Activated CD8-positive, alpha-beta memory T cell treated with anti-CD3 and anti-CD28 coated beads for 1 hour (primary cell): ENCODE data around the gene ENAM.
"Not testable (repeated sequence)": the region's sequence is repeated elsewhere in the genome, so short reads cannot be mapped to it uniquely, and the experiment has no call there.

Source experiments
- DNase-seq, 2 donors: peaks; one replicate each; pipeline ENCODE4 v3.0.0-alpha.2; 2020; ENCODE audit warnings: low read depth in 1 of 2; ENCODE audit errors: extremely low read depth in 1 of 2

The ENAM gene

DNA sequence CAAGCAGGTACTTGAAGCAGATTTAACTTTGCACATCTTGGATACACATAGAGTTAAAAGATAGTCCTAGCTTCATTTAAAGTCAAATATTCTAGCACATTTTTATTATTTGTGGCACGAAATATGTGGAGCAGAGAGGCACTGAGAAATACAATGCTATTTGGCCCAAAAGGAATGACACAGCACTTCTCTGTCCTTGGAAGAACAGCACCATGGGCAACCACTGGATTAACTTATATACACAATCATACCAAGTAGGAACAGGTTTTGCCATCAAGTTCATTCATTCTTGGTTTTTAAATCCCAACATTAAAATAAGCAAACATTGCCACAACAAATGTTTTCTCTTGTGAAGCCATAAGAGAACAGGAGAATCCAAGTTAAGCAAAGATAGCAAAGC is 924 bp upstream of the ENAM start:
- DNase-seq = no peak

GRCh38 chr4:70629469-70630090 is 1.0 kb downstream of the ENAM start:
- DNase-seq = no peak

DNA sequence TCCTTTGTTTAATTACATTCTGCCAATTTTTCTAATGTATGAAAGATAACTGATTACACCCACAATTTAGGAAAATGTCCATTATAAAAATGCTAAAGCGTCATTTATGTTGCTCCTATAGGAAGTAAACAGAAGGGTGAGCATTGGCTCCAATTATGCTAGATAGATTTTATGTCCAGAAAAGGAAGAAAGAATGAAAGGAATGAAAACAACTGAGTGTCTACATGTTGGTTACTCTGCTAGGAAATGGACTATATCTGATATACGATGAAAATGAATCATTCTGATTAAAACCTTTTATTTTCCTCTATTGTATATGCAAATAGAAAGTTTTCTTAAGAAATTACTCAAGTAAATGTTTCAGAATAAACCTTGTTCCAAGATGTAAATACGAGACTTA is 1.6 kb downstream of the ENAM start:
- no peak for DNase-seq

GRCh38 chr4:70632028-70632427 is 3.5 kb downstream of the ENAM start:
- no peak for DNase-seq

- no peak for DNase-seq
Observed at GRCh38 chr4:70634482-70634881, 5.9 kb downstream of the ENAM start.

- DNase-seq = no peak
Observed at GRCh38 chr4:70637239-70637913, 8.8 kb downstream of the ENAM start.

GRCh38 chr4:70640192-70640591 is 11.6 kb downstream of the ENAM start:
- DNase-seq = no peak

GRCh38 chr4:70650741-70651140 is 22.2 kb downstream of the ENAM start:
- DNase-seq = not testable (repeated sequence)

- DNase-seq = no peak
Observed at GRCh38 chr4:70651864-70652506, 23.4 kb downstream of the ENAM start.

DNA sequence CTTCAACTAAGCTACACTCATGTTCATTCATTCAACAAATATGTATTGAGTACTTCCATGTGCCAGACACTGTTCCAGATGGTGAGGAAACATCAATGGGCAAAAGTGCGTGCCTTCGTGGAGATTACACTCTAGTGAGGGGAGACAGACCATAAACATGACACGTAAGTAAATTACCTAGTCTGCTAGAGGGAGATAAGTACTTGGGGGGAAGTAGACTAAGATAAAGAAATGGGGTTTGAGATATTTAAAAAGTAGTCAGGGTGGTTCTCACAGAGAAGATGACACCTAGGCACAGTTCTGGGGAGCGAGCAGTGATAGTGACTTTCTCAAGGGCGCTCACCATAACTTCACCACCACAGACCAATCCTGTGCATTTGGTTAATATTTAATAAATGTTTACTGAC is 26.1 kb downstream of the ENAM start:
- DNase-seq = no peak

DNA sequence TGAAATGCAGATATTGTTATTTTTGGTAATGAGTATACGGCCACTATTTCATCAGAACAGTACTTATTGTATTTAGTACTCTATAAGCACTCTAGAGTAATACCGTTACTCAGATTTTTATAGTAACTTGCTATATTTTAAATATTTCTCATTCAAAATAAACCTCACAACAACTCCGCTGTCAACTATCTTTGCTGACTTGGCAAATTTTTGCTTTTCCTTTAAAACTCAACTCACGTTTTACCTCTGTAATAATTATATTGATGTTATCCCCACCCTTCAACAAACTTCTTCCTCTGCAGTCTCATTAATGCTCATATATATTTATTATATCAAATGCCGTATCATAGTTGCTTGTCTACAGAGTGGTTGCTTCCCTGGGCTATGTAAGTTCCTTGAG is 28.8 kb downstream of the ENAM start:
- DNase-seq = no peak

DNA sequence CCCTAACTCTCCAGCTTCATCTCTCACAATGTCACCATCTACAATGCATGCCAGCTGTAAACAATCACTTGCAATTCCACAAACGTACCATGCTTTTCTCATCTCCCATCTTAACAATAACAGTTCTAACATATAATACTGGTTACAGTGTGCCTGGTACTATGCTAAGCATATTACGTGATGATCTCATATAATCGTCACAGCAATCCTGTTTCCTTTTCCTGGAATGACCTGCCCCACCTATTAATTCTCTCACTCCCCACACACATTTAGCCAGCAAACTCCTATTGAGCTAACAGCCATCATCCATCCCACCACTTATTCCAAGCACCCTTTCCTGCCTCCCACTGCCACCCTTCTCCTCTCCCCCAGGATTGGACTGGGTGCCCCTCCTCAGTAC is 29.9 kb downstream of the ENAM start:
- DNase-seq = no peak

DNA sequence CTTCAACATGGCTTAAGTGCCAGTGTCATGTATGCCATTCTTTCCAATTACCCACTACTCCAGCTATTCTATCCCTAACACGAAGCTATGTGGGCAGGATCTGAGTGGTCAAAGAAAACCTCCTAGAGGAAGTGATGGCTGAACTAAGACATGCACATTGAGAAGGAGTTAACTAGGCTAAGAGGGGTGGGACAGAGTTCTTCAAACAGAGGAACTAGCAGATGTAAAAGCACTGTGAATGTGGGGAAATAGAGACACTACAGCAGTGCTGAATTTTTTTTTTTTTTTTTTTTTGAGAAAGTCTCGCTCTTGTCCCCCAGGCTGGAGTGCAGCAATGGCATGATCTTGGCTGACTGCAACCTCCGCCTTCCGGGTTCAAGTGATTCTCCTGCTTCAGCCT is 31.6 kb downstream of the ENAM start:
- DNase-seq = no peak

- DNase-seq = not testable (repeated sequence)
Observed at GRCh38 chr4:70661309-70661922, 32.9 kb downstream of the ENAM start.

GRCh38 chr4:70666369-70666768 is 37.8 kb downstream of the ENAM start, which contains the start of gene JCHAIN:
JCHAIN (minus strand) TSS chr4:70666508; CDS start chr4:70666490, 18 bp downstream.
- no peak for DNase-seq

GRCh38 chr4:70667740-70668535 is 39.4 kb downstream of the ENAM start:
- DNase-seq = no peak

DNA sequence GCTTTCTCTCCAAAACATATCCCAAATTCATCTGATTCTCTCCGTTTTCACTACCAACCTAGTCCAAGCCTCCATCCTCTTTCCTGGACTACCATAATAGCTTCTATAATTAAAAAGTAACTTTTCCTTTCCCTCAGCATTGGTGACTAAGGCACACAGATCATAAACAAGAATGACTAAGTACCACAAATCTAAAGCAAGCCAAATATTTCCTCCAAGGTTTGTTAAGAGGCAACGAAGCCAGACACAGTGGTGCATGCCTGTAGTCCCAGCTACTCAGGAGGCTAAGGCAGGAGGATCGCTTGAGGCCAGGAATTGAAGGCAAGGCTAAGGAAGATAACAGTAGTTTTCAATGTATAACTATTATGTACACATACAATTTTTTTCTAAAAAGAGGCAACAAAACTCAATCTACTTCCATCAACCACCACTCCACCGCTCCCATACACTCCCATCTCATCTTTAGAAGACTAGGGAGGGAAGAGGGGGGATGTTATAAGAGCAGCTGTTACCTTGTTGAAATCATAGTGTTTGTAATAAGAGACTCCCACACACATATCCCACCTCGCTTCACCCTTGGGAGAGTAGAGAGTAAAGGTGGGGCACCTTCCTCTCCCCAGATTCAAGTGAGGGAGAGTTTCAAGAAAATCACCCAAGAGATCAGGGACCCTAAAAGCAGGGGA is 41.9 kb downstream of the ENAM start:
- DNase-seq = no peak

DNA sequence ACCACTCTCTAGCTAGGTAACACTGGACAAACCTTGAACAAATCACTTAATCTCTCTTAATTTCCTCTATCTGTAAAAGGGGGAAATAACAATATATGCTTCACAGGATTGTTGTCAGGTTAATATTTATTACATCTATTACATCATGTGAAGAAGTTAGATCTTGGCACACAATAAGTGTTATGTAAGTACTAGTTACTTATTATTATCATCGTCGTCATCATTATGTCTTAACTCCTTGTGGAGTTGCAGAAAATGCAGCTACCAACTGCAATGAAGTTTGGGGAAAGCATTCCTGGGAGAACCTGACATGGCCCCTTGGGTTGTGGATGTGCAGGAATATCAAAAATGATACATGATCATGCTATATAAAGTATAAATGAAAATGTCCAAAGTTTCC is 42.5 kb downstream of the ENAM start:
- no peak for DNase-seq

- no peak for DNase-seq
Observed at GRCh38 chr4:70674191-70674590, 45.6 kb downstream of the ENAM start.

DNA sequence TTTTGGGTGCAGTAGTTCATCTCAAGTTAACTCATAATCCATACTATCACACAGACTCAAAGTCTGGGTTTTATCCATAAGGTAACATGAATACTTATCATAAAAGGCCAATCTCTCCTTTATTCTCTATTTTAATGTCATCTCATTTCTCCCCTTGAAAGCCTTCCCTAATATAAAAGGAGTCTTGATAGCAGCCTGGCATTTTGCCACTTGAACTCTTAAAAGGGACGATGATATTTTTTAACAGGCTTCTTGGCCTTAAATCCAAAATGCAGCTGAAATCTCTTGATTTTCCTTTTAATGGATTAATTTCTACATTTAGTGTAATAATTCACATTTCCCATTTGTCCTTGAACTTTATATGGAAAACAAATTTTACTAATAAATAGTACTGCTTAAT is 46.2 kb downstream of the ENAM start:
- no peak for DNase-seq
